HepG2 (cell line): ENCODE results near the gene BMF. TPM values are rescaled to one million over a fixed set of nuclear protein-coding genes. Genes with fewer than 3 reads are reported as not detected.

Source experiments
- AGO2 ChIP-seq: fragments of 200-400 bp; formaldehyde crosslinking; optimal IDR thresholded peaks from 2 replicates; pipeline ENCODE3; 2017; ENCODE audit warnings: mild to moderate bottlenecking, low read depth, low read length, moderate library complexity
- CREB1 ChIP-seq, 2 experiments: fragments of 450-650 bp in 1 of 2; IDR thresholded peaks; 2 replicates each; pipeline ENCODE4 v1.6.1; 2016 to 2017; ENCODE audit warnings: control low read depth in 1 of 2, mild to moderate bottlenecking in 1 of 2, missing compliant biosample characterization in 1 of 2, missing genetic modification characterization in 1 of 2
- ELF3 ChIP-seq: IDR thresholded peaks from 2 replicates; pipeline ENCODE4 v1.6.1; 2016; ENCODE audit warnings: missing genetic modification reagents, missing compliant biosample characterization
- ETV5 ChIP-seq: IDR thresholded peaks from 2 replicates; pipeline ENCODE4 v1.6.1; 2018; ENCODE audit warnings: missing biosample characterization, missing genetic modification reagents, inconsistent platforms, borderline replicate concordance
- FOXK1 ChIP-seq: sonication (generic); formaldehyde crosslinking; IDR thresholded peaks from 2 replicates; pipeline ENCODE4 v1.4.0; 2020; ENCODE audit warnings: low read depth, missing genetic modification reagents, borderline replicate concordance
- FOXO1 ChIP-seq: sonication (generic); formaldehyde crosslinking; IDR thresholded peaks from 2 replicates; pipeline ENCODE4 v1.4.0; 2020; ENCODE audit warnings: missing genetic modification reagents
- GTF3A ChIP-seq: sonication (generic); formaldehyde crosslinking; conservative IDR thresholded peaks from 2 replicates; pipeline ENCODE4 v1.4.0; 2020; ENCODE audit warnings: mild to moderate bottlenecking, missing genetic modification reagents
- GZF1 ChIP-seq: sonication (generic); formaldehyde crosslinking; IDR thresholded peaks from 2 replicates; pipeline ENCODE4 v1.5.1; 2020; ENCODE audit warnings: mild to moderate bottlenecking, missing genetic modification reagents
- HES4 ChIP-seq: sonication (generic); formaldehyde crosslinking; IDR thresholded peaks from 2 replicates; pipeline ENCODE4 v1.9.0; 2021; ENCODE audit warnings: mild to moderate bottlenecking, missing genetic modification reagents, borderline replicate concordance
- JUNB ChIP-seq: sonication (generic); formaldehyde crosslinking; IDR thresholded peaks from 2 replicates; pipeline ENCODE4 v1.8.0; 2022; ENCODE audit warnings: missing genetic modification reagents, mild to moderate bottlenecking, borderline replicate concordance
- KDM2A ChIP-seq: sonication (generic); formaldehyde crosslinking; IDR thresholded peaks from 2 replicates; pipeline ENCODE4 v1.4.0; 2020; ENCODE audit warnings: low read depth, missing genetic modification reagents, borderline replicate concordance
- KDM3A ChIP-seq: IDR thresholded peaks from 2 replicates; pipeline ENCODE4 v1.6.1; 2018; ENCODE audit warnings: low read depth, missing compliant biosample characterization
- KDM6A ChIP-seq: IDR thresholded peaks from 2 replicates; pipeline ENCODE4 v1.6.1; 2016; ENCODE audit warnings: low read depth
- KMT2A ChIP-seq: sonication (generic); formaldehyde crosslinking; IDR thresholded peaks from 2 replicates; pipeline ENCODE4 v1.4.0; 2020; ENCODE audit warnings: missing genetic modification reagents
- MEF2D ChIP-seq: sonication (generic); formaldehyde crosslinking; IDR thresholded peaks from 2 replicates; pipeline ENCODE4 v1.5.1; 2020; ENCODE audit warnings: mild to moderate bottlenecking, missing genetic modification reagents
- NR2C2 ChIP-seq: sonication (generic); formaldehyde crosslinking; IDR thresholded peaks from 2 replicates; pipeline ENCODE4 v1.4.0; 2020; ENCODE audit warnings: missing genetic modification reagents, mild to moderate bottlenecking, moderate library complexity, borderline replicate concordance
- POGZ ChIP-seq: sonication (generic); formaldehyde crosslinking; IDR thresholded peaks from 2 replicates; pipeline ENCODE4 v1.4.0; 2020; ENCODE audit warnings: mild to moderate bottlenecking, missing genetic modification reagents
- SIX1 ChIP-seq: sonication (generic); formaldehyde crosslinking; IDR thresholded peaks from 2 replicates; pipeline ENCODE4 v1.4.0; 2020; ENCODE audit warnings: missing genetic modification reagents, borderline replicate concordance
- TCF12 ChIP-seq, 2 experiments: fragments of 450-650 bp in 1 of 2; sonication (generic) in 1 of 2; formaldehyde crosslinking in 1 of 2; IDR thresholded peaks; 2 replicates each; pipeline versions ENCODE4 v1.6.1 to v1.8.0; 2017 to 2022; ENCODE audit warnings: antibody characterized with exemption in 1 of 2, mild to moderate bottlenecking in 1 of 2, missing genetic modification reagents in 1 of 2, moderate library complexity in 1 of 2
- ZBTB42 ChIP-seq: sonication (generic); formaldehyde crosslinking; IDR thresholded peaks from 2 replicates; pipeline ENCODE4 v1.5.0; 2020; ENCODE audit warnings: mild to moderate bottlenecking, missing genetic modification reagents
- ZNF451 ChIP-seq: sonication (generic); formaldehyde crosslinking; IDR thresholded peaks from 2 replicates; pipeline ENCODE4 v1.5.0; 2020; ENCODE audit warnings: mild to moderate bottlenecking, missing genetic modification reagents
- ZNF543 ChIP-seq: sonication (generic); formaldehyde crosslinking; IDR thresholded peaks from 2 replicates; pipeline ENCODE4 v1.4.0; 2020; ENCODE audit warnings: mild to moderate bottlenecking, missing genetic modification reagents
- ZNF550 ChIP-seq: sonication (generic); formaldehyde crosslinking; IDR thresholded peaks from 2 replicates; pipeline ENCODE4 v1.4.0; 2020; ENCODE audit warnings: mild to moderate bottlenecking, missing genetic modification reagents, borderline replicate concordance
- ZNF598 ChIP-seq: sonication (generic); formaldehyde crosslinking; IDR thresholded peaks from 2 replicates; pipeline ENCODE4 v1.5.1; 2020; ENCODE audit warnings: mild to moderate bottlenecking, missing genetic modification reagents, borderline replicate concordance
- ZNF761 ChIP-seq: sonication (generic); formaldehyde crosslinking; conservative IDR thresholded peaks from 2 replicates; pipeline ENCODE4 v1.4.0; 2020; ENCODE audit warnings: mild to moderate bottlenecking, missing genetic modification reagents
- ZNF782 ChIP-seq: sonication (generic); formaldehyde crosslinking; IDR thresholded peaks from 2 replicates; pipeline ENCODE4 v1.4.0; 2020; ENCODE audit warnings: missing genetic modification reagents, mild to moderate bottlenecking, borderline replicate concordance
- ZSCAN22 ChIP-seq: sonication (generic); formaldehyde crosslinking; IDR thresholded peaks from 2 replicates; pipeline ENCODE4 v1.4.0; 2020; ENCODE audit warnings: mild to moderate bottlenecking, missing genetic modification reagents
- polyA plus RNA-seq, 8 experiments: library from polyadenylated mRNA; depleted of rRNA in 3 of 8; stranded (reverse) in 7 of 8; unstranded in 1 of 8; fragments of >200 nt; fragmentation: Illumina TruSeq in 4 of 8; extraction: Trizol in 4 of 8; gene quantifications; 2 replicates each; pipeline versions ENCODE4 v1.2.1 to v1.2.3, GENCODE V29; 2011 to 2016; ENCODE audit warnings: low read depth in 4 of 8, missing spikeins in 1 of 8, mixed read lengths in 1 of 8; ENCODE audit not compliant: insufficient read depth in 1 of 8
- total RNA-seq, 5 experiments: library from RNA; depleted of rRNA; stranded (reverse); fragments of >200 nt; fragmentation: Illumina TruSeq; extraction: Trizol; gene quantifications; 2 replicates each; pipeline ENCODE4 v1.2.3, GENCODE V29; 2016; ENCODE audit warnings: low read depth in 1 of 5
- TF ChIP-seq, protein P1 (sequence below): sonication (generic); formaldehyde crosslinking; IDR thresholded peaks from 2 replicates; pipeline ENCODE4 v1.4.0; 2020; ENCODE audit warnings: mild to moderate bottlenecking, missing genetic modification reagents, borderline replicate concordance

BMF gene
- total and polyA plus RNA-seq, 2 of the 13 experiments (the other 11 are each of a cell fraction or from before 2014, with no cell fraction given) = 8.7 to 15.9 TPM

DNA sequence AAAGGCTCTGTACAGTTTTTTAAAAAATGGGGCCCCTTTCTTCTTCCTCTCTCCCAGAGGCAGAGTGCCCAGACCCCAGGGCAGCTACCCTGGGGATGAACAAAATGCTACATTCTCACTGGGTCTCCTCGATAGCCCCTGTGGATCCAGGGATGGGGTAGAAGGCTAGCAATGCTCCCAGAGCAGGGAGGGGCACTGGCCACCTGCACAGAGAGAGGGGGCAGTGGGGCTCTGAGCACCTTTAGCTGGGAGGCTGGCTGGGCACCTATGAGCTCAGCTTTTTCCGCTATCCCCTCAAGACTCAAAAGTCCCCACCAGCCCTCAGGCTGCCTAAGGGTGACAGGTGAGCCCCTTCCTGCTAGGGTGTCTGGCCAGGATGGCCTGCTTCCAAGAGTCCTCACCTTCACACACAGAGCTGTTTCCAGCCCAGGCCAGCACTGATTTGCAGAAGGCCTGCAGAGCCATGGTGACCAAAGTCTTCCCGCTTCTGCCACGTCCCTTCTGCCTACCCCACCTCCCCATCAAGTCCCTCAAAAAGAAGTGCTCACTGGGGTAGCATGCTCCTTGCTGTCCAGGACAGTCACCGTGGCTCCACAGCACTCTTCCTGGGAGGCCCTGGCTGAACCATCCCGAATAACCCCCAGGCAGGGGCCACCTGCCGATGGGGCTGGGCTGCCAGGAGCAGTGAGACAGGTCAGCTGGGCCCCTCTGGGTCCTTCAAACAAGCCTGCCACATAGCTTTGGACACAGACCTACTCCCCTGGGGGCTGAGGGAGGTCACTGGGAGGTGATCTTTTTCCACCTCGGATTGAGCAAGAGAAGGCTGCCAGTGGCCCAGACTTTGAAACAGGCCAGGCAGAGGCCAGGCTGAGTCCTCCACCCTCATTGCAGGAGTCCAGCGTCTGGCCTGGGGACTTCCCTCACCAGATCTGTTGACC lies 20.4 kb downstream of the BMF start (continued):
- 0 out of 2 replicates have a peak, but pooled peaks have one; percentile 39 for TF ChIP-seq GZF1 (CRISPR knock-in tag)
- TF ChIP-seq KDM3A (CRISPR knock-in tag) = peak; percentile 74; the same call in 1 of the 2 replicates
- TF ChIP-seq KDM2A (CRISPR knock-in tag) = peak; percentile 73; the same call in 1 of the 2 replicates
- TF ChIP-seq ZNF598 (CRISPR knock-in tag) = peak; percentile 66; the same call in 1 of the 2 replicates
- TF ChIP-seq ZNF550 (CRISPR knock-in tag) = no peak
- peak; percentile 94; the same call in 1 of the 2 replicates for TF ChIP-seq ZNF761 (CRISPR knock-in tag)
- peak; percentile 88 for TF ChIP-seq NR2C2 (CRISPR knock-in tag)
- no peak for TF ChIP-seq CREB1 (IDR thresholded peaks at IDR 0.05)
- TF ChIP-seq CREB1 (CRISPR knock-in tag; IDR thresholded peaks at IDR 0.05) = 0 out of 2 replicates have a peak, but pooled peaks have one; percentile 40
- 0 out of 2 replicates have a peak, but pooled peaks have one; percentile 33 for TF ChIP-seq SIX1 (CRISPR knock-in tag)
- TF ChIP-seq FOXO1 (CRISPR knock-in tag) = peak; percentile 69
- TF ChIP-seq POGZ = peak; percentile 38; the same call in 1 of the 2 replicates
- TF ChIP-seq ZNF543 (CRISPR knock-in tag) = peak; percentile 95; the same call in 1 of the 2 replicates
- peak; percentile 85; the same call in 1 of the 2 replicates for TF ChIP-seq ZNF451 (CRISPR knock-in tag)
- TF ChIP-seq ZSCAN22 = peak; percentile 79; the same call in 1 of the 2 replicates
- 0 out of 2 replicates have a peak, but pooled peaks have one; percentile 73 for TF ChIP-seq GTF3A (CRISPR knock-in tag)
- TF ChIP-seq JUNB (CRISPR knock-in tag) = no peak
- peak; percentile 66; the same call in 1 of the 2 replicates for TF ChIP-seq KMT2A (CRISPR knock-in tag)
- peak; percentile 82; the same call in 1 of the 2 replicates for TF ChIP-seq ZNF782
- TF ChIP-seq KDM6A (CRISPR knock-in tag) = peak; percentile 73
- peak; percentile 95 for TF ChIP-seq MEF2D (CRISPR knock-in tag)
- TF ChIP-seq ETV5 (CRISPR knock-in tag) = no peak; the same call in 1 of the 2 replicates
- peak; percentile 81 for TF ChIP-seq AGO2
- 0 out of 2 replicates have a peak, but pooled peaks have one; percentile 40 for TF ChIP-seq ZBTB42
- TF ChIP-seq TCF12 (IDR thresholded peaks at IDR 0.05) = no peak
- TF ChIP-seq TCF12 (CRISPR knock-in tag; IDR thresholded peaks at IDR 0.05) = 0 out of 2 replicates have a peak, but pooled peaks have one; percentile 38
- TF ChIP-seq HES4 (CRISPR knock-in tag) = no peak
- TF ChIP-seq ELF3 (CRISPR knock-in tag) = peak; percentile 40; the same call in 1 of the 2 replicates
- TF ChIP-seq, protein P1, sequence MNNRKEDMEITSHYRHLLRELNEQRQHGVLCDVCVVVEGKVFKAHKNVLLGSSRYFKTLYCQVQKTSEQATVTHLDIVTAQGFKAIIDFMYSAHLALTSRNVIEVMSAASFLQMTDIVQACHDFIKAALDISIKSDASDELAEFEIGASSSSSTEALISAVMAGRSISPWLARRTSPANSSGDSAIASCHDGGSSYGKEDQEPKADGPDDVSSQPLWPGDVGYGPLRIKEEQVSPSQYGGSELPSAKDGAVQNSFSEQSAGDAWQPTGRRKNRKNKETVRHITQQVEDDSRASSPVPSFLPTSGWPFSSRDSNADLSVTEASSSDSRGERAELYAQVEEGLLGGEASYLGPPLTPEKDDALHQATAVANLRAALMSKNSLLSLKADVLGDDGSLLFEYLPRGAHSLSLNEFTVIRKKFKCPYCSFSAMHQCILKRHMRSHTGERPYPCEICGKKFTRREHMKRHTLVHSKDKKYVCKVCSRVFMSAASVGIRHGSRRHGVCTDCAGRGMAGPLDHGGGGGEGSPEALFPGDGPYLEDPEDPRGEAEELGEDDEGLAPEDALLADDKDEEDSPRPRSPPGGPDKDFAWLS (CRISPR knock-in tag) = peak; percentile 72; the same call in 1 of the 2 replicates
- TF ChIP-seq FOXK1 (CRISPR knock-in tag) = peak; percentile 84; the same call in 1 of the 2 replicates
